HG03439 (cell line): ENCODE data around the gene EPHA2.

Experiments used
- ATAC-seq: cut with Tn5 transposase; IDR thresholded peaks from one replicate; pipeline ENCODE4 v1.9.1; 2021; ENCODE audit warnings: mild to moderate bottlenecking, moderate library complexity; ENCODE audit not compliant: unreplicated experiment

EPHA2 gene

GRCh38 chr1:16077406-16078245 is 78.2 kb downstream of the EPHA2 start:
- no peak for ATAC-seq

GRCh38 chr1:16076865-16077238 is 79.0 kb downstream of the EPHA2 start:
- no peak for ATAC-seq

GRCh38 chr1:16076031-16076864 is 79.6 kb downstream of the EPHA2 start:
- ATAC-seq = no peak

- no peak for ATAC-seq
Measured at GRCh38 chr1:16075337-16076030, 80.4 kb downstream of the EPHA2 start.
